Astrocyte (in vitro differentiated cells and primary cell): ENCODE results near the gene CDK2. TPM values are rescaled to one million over a fixed set of nuclear protein-coding genes. Genes with fewer than 3 reads are reported as not detected.
"Not testable (repeated sequence)": the region's sequence is repeated elsewhere in the genome, so short reads cannot be mapped to it uniquely, and the experiment has no call there.

Source experiments
- DNase-seq: peaks from one replicate; pipeline ENCODE4 v3.0.0-alpha.2; 2010; ENCODE audit warnings: low read depth
- FAIRE-seq: peaks from 2 replicates; lab custom pipeline; 2011; peaks lifted over from hg19 to GRCh38; lab: Jason Lieb, UNC
- H2AFZ ChIP-seq: 2 replicates; pipeline ENCODE4 v1.6.0; 2012; ENCODE audit warnings: low read depth, low read length, inconsistent platforms
- H3K27ac ChIP-seq: 2 replicates; pipeline ENCODE4 v1.5.1; 2011; ENCODE audit warnings: low read depth, low read length, inconsistent platforms
- H3K27me3 ChIP-seq: 2 replicates; pipeline ENCODE4 v1.6.0; 2011; ENCODE audit warnings: low read length, inconsistent platforms; ENCODE audit not compliant: insufficient read depth
- H3K36me3 ChIP-seq: 2 replicates; pipeline ENCODE4 v1.5.1; 2011; ENCODE audit warnings: low read length, inconsistent platforms; ENCODE audit not compliant: insufficient read depth
- H3K4me1 ChIP-seq: 2 replicates; pipeline ENCODE4 v1.5.1; 2011; ENCODE audit warnings: low read length, inconsistent platforms; ENCODE audit not compliant: insufficient read depth
- H3K4me2 ChIP-seq: 2 replicates; pipeline ENCODE4 v1.6.0; 2012; ENCODE audit warnings: low read length, inconsistent platforms
- H3K4me3 ChIP-seq: 2 replicates; pipeline ENCODE4 v1.5.1; 2011; ENCODE audit warnings: low read depth, mild to moderate bottlenecking, low read length, inconsistent platforms; ENCODE audit not compliant: insufficient read depth
- H3K79me2 ChIP-seq: 2 replicates; pipeline ENCODE4 v1.6.0; 2012; ENCODE audit warnings: mild to moderate bottlenecking, low read length, inconsistent platforms; ENCODE audit not compliant: insufficient read depth
- H3K9ac ChIP-seq: 2 replicates; pipeline ENCODE4 v1.6.0; 2012; ENCODE audit warnings: mild to moderate bottlenecking, low read length, inconsistent platforms
- H3K9me3 ChIP-seq: 2 replicates; pipeline ENCODE4 v1.5.1; 2012; ENCODE audit warnings: low read depth, mild to moderate bottlenecking, low read length, inconsistent platforms; ENCODE audit not compliant: insufficient read depth
- H4K20me1 ChIP-seq: 2 replicates; pipeline ENCODE4 v1.6.0; 2012; ENCODE audit warnings: low read length, inconsistent platforms; ENCODE audit not compliant: insufficient read depth
- H3K27ac Mint-ChIP-seq: one replicate; pipeline ENCODE4 v1.8.0; 2021; ENCODE audit warnings: mild to moderate bottlenecking, mixed read lengths; ENCODE audit not compliant: unreplicated experiment
- H3K27me3 Mint-ChIP-seq: one replicate; pipeline ENCODE4 v1.8.0; 2021; ENCODE audit warnings: low read depth, mixed read lengths; ENCODE audit not compliant: unreplicated experiment
- H3K36me3 Mint-ChIP-seq: one replicate; pipeline ENCODE4 v1.8.0; 2021; ENCODE audit warnings: low read depth, mixed read lengths; ENCODE audit not compliant: unreplicated experiment
- H3K4me1 Mint-ChIP-seq: one replicate; pipeline ENCODE4 v1.8.0; 2021; ENCODE audit warnings: low read depth, mixed read lengths; ENCODE audit not compliant: unreplicated experiment
- H3K4me3 Mint-ChIP-seq: one replicate; pipeline ENCODE4 v1.8.0; 2021; ENCODE audit warnings: mild to moderate bottlenecking, moderate library complexity, mixed read lengths; ENCODE audit not compliant: unreplicated experiment
- H3K9me3 Mint-ChIP-seq: one replicate; pipeline ENCODE4 v1.8.0; 2021; ENCODE audit warnings: mild to moderate bottlenecking, mixed read lengths; ENCODE audit not compliant: unreplicated experiment
- CTCF ChIP-seq: IDR thresholded peaks from 2 replicates; pipeline ENCODE4 v1.5.1; 2011; ENCODE audit warnings: low read depth, mild to moderate bottlenecking, inconsistent platforms, low read length, moderate library complexity; ENCODE audit not compliant: insufficient read depth
- EZH2 ChIP-seq: IDR thresholded peaks from 2 replicates; pipeline ENCODE4 v1.6.1; 2012; ENCODE audit warnings: mild to moderate bottlenecking, low read length, inconsistent platforms; ENCODE audit not compliant: insufficient read depth
- total RNA-seq: library from RNA; stranded (reverse); gene quantifications from 2 replicates; pipeline ENCODE4 v1.2.1, GENCODE V29; 2021

CDK2 gene
- total RNA-seq, 1 donor from 2014 or later, result 44.3 TPM

- peaks cover 17% of the 10 kb centered on the region for H3K36me3 ChIP-seq
- H3K4me3 ChIP-seq, result no peak overlapping the region
- FAIRE-seq (no peak), DNase-seq (no peak)
- no peaks in the 10 kb centered on the region for H3K9me3 ChIP-seq
- H3K4me1 ChIP-seq, result peaks cover 5% of the 10 kb centered on the region
- TF ChIP-seq EZH2, result no peak
- TF ChIP-seq CTCF, result no peak
- Mint-ChIP-seq H3K4me3 (no peak overlapping the region), H3K27ac (peak overlapping the region; percentile 86), H3K36me3 (peaks cover 25% of the 10 kb centered on the region), H3K27me3 (no peaks in the 10 kb centered on the region), H3K4me1 (peaks cover 17% of the 10 kb centered on the region), H3K9me3 (no peaks in the 10 kb centered on the region)
- H3K4me2 ChIP-seq, result no peak overlapping the region
- H4K20me1 ChIP-seq, result peaks cover 53% of the 10 kb centered on the region
- no peaks in the 10 kb centered on the region for H3K27me3 ChIP-seq
- peaks cover 70% of the 10 kb centered on the region for H3K79me2 ChIP-seq
- H3K27ac ChIP-seq, result no peak overlapping the region
- no peak overlapping the region for H3K9ac ChIP-seq
- H2AFZ ChIP-seq, result no peak overlapping the region
Measured at GRCh38 chr12:55979069-55979468, 12.4 kb downstream of the CDK2 start.

GRCh38 chr12:55981882-55982281 lies 15.3 kb downstream of the CDK2 start:
- Histone ChIP-seq H4K20me1 (peaks cover 49% of the 10 kb centered on the region), H3K79me2 (peaks cover 42% of the 10 kb centered on the region), H3K4me2 (peak overlapping the region; percentile 7), H3K36me3 (peaks cover 29% of the 10 kb centered on the region)
- DNase-seq, H3K27me3 ChIP-seq, H2AFZ ChIP-seq, H3K9me3 ChIP-seq, H3K4me3 Mint-ChIP-seq, FAIRE-seq, H3K4me3 ChIP-seq, H3K27me3 Mint-ChIP-seq, H3K9ac ChIP-seq, H3K4me1 ChIP-seq, H3K27ac ChIP-seq, H3K9me3 Mint-ChIP-seq, H3K27ac Mint-ChIP-seq: not testable (repeated sequence)
- Mint-ChIP-seq H3K4me1 (peaks cover 14% of the 10 kb centered on the region), H3K36me3 (peaks cover 31% of the 10 kb centered on the region)

GRCh38 chr12:55982319-55982936 lies 15.8 kb downstream of the CDK2 start:
- FAIRE-seq, result no peak

More at GRCh38 chr12:55982319-55982936, 15.8 kb downstream of the CDK2 start:
- DNase-seq, result no peak
- Histone ChIP-seq H3K9me3 (no peaks in the 10 kb centered on the region), H3K4me3 (no peak overlapping the region), H3K27me3 (no peaks in the 10 kb centered on the region), H2AFZ (no peak overlapping the region), H3K27ac (no peak overlapping the region), H3K4me2 (no peak overlapping the region), H3K4me1 (peaks cover 5% of the 10 kb centered on the region), H3K36me3 (peaks cover 31% of the 10 kb centered on the region), H3K9ac (no peak overlapping the region), H4K20me1 (peaks cover 44% of the 10 kb centered on the region), H3K79me2 (peaks cover 36% of the 10 kb centered on the region)
- Mint-ChIP-seq H3K4me1 (peaks cover 14% of the 10 kb centered on the region), H3K27me3 (no peaks in the 10 kb centered on the region), H3K9me3 (no peaks in the 10 kb centered on the region), H3K4me3 (no peak overlapping the region), H3K36me3 (peaks cover 31% of the 10 kb centered on the region), H3K27ac (no peak overlapping the region)
- TF ChIP-seq EZH2 (no peak), CTCF (no peak)
